GM23248 (cell line): Measurements from ENCODE around the gene ERMP1. TPM values are rescaled to one million over a fixed set of nuclear protein-coding genes. Genes with fewer than 3 reads are reported as not detected.
"Not testable (repeated sequence)": the region's sequence is repeated elsewhere in the genome, so short reads cannot be mapped to it uniquely, and the experiment has no call there.

Source experiments
- DNase-seq: peaks from one replicate; pipeline ENCODE4 v3.0.0-alpha.2; 2015
- H2AFZ ChIP-seq: fragments of 200-600 bp; sonication (generic); 2 replicates; pipeline ENCODE4 v1.6.1; 2016; ENCODE audit warnings: antibody characterized with exemption
- H3F3A ChIP-seq: fragments of 200-600 bp; sonication (generic); 2 replicates; pipeline ENCODE4 v1.6.1; 2016; ENCODE audit warnings: mild to moderate bottlenecking, antibody characterized with exemption, mixed run types; ENCODE audit not compliant: insufficient read depth
- H3K27ac ChIP-seq: fragments of 200-600 bp; sonication (generic); 2 replicates; pipeline ENCODE4 v1.5.1; 2016; ENCODE audit warnings: mild to moderate bottlenecking
- H3K27me3 ChIP-seq: fragments of 200-600 bp; sonication (generic); replicated peaks from 2 replicates; pipeline ENCODE4 v1.6.1; 2016; ENCODE audit warnings: mild to moderate bottlenecking; ENCODE audit not compliant: insufficient read depth
- H3K36me3 ChIP-seq: fragments of 200-600 bp; sonication (generic); 2 replicates; pipeline ENCODE4 v1.6.1; 2016; ENCODE audit warnings: low read depth, mild to moderate bottlenecking
- H3K4me1 ChIP-seq: fragments of 200-600 bp; sonication (generic); 2 replicates; pipeline ENCODE4 v1.6.1; 2016; ENCODE audit warnings: mild to moderate bottlenecking; ENCODE audit not compliant: insufficient read depth
- H3K4me2 ChIP-seq: fragments of 200-600 bp; sonication (generic); one replicate; pipeline ENCODE4 v1.6.1; 2016; ENCODE audit warnings: mild to moderate bottlenecking; ENCODE audit not compliant: unreplicated experiment
- H3K4me3 ChIP-seq: fragments of 200-600 bp; sonication (generic); 2 replicates; pipeline ENCODE4 v1.5.1; 2016; ENCODE audit warnings: mild to moderate bottlenecking
- H3K79me2 ChIP-seq: fragments of 200-600 bp; sonication (generic); 2 replicates; pipeline ENCODE4 v1.6.1; 2016; ENCODE audit warnings: mild to moderate bottlenecking; ENCODE audit not compliant: insufficient read depth
- H3K9ac ChIP-seq: fragments of 200-600 bp; sonication (generic); 2 replicates; pipeline ENCODE4 v1.6.1; 2016; ENCODE audit warnings: mild to moderate bottlenecking
- H3K9me2 ChIP-seq: fragments of 200-600 bp; sonication (generic); 2 replicates; pipeline ENCODE4 v1.6.1; 2016; ENCODE audit warnings: mixed run types, mild to moderate bottlenecking, moderate library complexity; ENCODE audit not compliant: insufficient read depth
- H3K9me3 ChIP-seq: fragments of 200-600 bp; sonication (generic); one replicate; pipeline ENCODE4 v1.6.1; 2017; ENCODE audit warnings: low read depth
- H4K20me1 ChIP-seq: fragments of 200-600 bp; sonication (generic); 2 replicates; pipeline ENCODE4 v1.6.0; 2016; ENCODE audit not compliant: insufficient read depth
- EZH2 ChIP-seq: fragments of 200-600 bp; sonication (generic); IDR thresholded peaks from 2 replicates; pipeline ENCODE4 v1.6.1; 2018; ENCODE audit warnings: antibody characterized with exemption, mild to moderate bottlenecking; ENCODE audit not compliant: insufficient read depth, poor library complexity, severe bottlenecking
- EZH2phosphoT487 ChIP-seq: fragments of 200-600 bp; sonication (generic); IDR thresholded peaks from 2 replicates; pipeline ENCODE4 v1.6.1; 2018; ENCODE audit warnings: antibody characterized with exemption, moderate library complexity, mild to moderate bottlenecking, low read depth; ENCODE audit not compliant: insufficient read depth
- WGBS, 2 experiments: methylation state at CpG; one replicate each; pipeline ENCODE4 v1.1.6; 2015 to 2017; ENCODE audit warnings: low lambda C conversion rate in 2 of 2, low coverage in 1 of 2; ENCODE audit errors: missing lambda C conversion rate in 2 of 2; 5-methylcytosine and 5-hydroxymethylcytosine counted together
- in situ Hi-C: fragments of 300-500 bp; cut with MboI; formaldehyde crosslinking; loops from 2 replicates; pipeline ENCODE4 v1.15.0; 2020
- polyA plus RNA-seq: library from polyadenylated mRNA; unstranded; fragments of >200 nt; fragmentation: Nextera tagmentation; extraction: Ambion mirVana; gene quantifications from 2 replicates; pipeline ENCODE4 v1.2.1, GENCODE V29; 2016
- total RNA-seq: library from RNA; depleted of rRNA; stranded (reverse); fragments of >200 nt; shearing (Covaris generic); gene quantifications from 2 replicates; pipeline ENCODE4 v1.2.3, GENCODE V29; 2014; rRNA removed

ERMP1 gene, protein sequence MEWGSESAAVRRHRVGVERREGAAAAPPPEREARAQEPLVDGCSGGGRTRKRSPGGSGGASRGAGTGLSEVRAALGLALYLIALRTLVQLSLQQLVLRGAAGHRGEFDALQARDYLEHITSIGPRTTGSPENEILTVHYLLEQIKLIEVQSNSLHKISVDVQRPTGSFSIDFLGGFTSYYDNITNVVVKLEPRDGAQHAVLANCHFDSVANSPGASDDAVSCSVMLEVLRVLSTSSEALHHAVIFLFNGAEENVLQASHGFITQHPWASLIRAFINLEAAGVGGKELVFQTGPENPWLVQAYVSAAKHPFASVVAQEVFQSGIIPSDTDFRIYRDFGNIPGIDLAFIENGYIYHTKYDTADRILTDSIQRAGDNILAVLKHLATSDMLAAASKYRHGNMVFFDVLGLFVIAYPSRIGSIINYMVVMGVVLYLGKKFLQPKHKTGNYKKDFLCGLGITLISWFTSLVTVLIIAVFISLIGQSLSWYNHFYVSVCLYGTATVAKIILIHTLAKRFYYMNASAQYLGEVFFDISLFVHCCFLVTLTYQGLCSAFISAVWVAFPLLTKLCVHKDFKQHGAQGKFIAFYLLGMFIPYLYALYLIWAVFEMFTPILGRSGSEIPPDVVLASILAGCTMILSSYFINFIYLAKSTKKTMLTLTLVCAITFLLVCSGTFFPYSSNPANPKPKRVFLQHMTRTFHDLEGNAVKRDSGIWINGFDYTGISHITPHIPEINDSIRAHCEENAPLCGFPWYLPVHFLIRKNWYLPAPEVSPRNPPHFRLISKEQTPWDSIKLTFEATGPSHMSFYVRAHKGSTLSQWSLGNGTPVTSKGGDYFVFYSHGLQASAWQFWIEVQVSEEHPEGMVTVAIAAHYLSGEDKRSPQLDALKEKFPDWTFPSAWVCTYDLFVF
- total RNA-seq: 8.4 and 10.5 TPM in 2 replicates
- 2.6 TPM in 2 replicates for polyA plus RNA-seq

DNA sequence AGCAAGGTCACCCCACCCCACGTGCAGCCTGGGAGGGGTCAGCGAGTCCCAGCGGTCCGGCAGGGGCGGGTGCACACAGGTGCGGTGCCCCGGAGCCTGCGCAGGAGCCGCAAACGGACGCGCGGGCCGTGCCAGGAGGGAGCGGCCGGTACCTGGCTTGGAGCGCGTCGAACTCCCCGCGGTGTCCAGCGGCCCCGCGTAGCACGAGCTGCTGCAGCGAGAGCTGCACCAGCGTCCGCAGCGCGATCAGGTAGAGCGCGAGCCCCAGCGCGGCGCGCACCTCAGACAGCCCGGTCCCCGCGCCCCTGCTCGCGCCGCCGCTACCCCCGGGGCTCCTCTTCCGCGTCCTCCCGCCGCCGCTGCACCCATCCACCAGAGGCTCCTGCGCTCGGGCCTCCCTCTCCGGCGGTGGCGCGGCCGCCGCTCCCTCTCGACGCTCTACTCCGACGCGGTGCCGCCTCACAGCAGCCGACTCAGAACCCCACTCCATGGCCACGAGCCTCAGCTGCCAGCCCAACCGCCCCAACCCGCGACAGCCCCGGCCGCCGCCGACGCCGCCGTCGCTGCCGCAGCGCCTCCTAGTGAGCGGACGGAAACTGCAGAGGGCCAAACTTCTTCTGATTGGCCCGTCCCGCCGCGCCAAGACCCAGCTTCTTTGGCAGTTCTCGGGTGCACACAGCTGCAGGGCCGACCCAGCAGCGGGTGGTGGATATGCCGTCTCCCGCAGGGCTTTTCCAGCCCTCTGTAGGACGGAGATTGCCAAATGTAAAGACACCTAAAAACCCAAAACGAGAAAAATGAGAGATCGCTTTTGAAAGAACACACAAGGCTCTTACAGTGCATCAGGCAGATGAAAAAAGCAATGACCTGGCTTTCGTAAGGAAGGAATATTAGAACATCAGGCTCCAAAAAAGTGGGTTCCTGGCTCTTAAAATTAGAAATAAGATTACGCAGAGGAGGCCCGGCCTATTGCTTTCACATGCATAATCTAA, at the start of gene ERMP1:
Gene ERMP1, minus strand, starts transcription at position 580 of the 992 bp plus-strand sequence. Its CDS starts 90 bp downstream, at position 490.
- Histone ChIP-seq H2AFZ (peak within 1 kb of the TSS; percentile 93), H3K4me3 (peak within 1 kb of the TSS; percentile 72), H3K36me3 (no peaks in the 10 kb centered on the region), H3K9me2 (no peaks in the 10 kb centered on the region), H3K27ac (no peak within 1 kb of the TSS), H3K27me3 (no peaks in the 10 kb centered on the region), H3F3A (no peaks in the 10 kb centered on the region), H3K4me1 (peaks cover 11% of the 10 kb centered on the region; the same call in 1 of the 2 replicates), H4K20me1 (no peaks in the 10 kb centered on the region), H3K9ac (peak within 1 kb of the TSS; percentile 52), H3K4me2 (peak within 1 kb of the TSS; percentile 78), H3K79me2 (no peaks in the 10 kb centered on the region), H3K9me3 (no peaks in the 10 kb centered on the region)
- TF ChIP-seq EZH2: no peak
- in situ Hi-C loops: no loop called here
- peak; percentile 91 for DNase-seq
- 1% methylated on average over 78 to 85 of the region's 95 CpGs for WGBS, 2 experiments

DNA sequence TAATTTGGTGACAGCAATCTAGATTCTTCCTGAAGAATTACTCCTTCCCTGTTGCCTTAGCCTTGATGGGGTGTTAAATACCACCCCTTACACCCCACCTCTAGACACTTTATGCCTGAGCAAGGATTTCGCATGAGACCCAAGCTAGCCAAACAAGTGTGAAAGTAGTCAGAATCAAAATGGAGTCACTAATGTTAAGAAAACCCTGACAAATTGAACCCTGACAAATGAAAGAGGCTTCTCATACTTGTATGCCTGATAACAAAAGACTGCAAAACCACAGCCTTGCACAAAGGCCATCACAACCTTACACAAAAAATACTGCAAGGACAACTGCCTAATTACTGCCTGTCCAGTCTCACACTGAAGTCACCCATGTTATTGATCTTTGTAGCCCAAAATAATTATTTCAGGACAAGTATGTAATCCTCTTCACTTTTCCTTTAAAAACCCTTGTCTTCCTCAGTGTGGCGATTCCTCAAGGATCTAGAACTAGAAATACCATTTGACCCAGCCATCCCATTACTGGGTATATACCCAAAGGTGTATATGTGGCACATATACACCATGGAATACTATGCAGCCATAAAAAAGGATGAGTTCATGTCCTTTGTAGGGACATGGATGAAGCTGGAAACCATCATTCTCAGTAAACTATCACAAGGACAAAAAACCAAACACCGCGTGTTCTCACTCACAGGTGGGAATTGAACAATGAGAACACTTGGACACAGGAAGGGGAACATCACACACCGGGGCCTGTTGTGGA, 49.5 kb upstream of the ERMP1 start:
- H4K20me1 ChIP-seq, H3K27me3 ChIP-seq, H3K36me3 ChIP-seq, H3K9me3 ChIP-seq, H3K9ac ChIP-seq, H3K79me2 ChIP-seq, H3K4me3 ChIP-seq, H3K9me2 ChIP-seq, H3K27ac ChIP-seq, H3F3A ChIP-seq, DNase-seq, in situ Hi-C loops, H3K4me2 ChIP-seq, H2AFZ ChIP-seq: not testable (repeated sequence)
- H3K4me1 ChIP-seq: peaks cover 16% of the 10 kb centered on the region
- 89 to 93% methylated on average over 4 to 5 of the region's 5 CpGs for WGBS, 2 experiments

DNA sequence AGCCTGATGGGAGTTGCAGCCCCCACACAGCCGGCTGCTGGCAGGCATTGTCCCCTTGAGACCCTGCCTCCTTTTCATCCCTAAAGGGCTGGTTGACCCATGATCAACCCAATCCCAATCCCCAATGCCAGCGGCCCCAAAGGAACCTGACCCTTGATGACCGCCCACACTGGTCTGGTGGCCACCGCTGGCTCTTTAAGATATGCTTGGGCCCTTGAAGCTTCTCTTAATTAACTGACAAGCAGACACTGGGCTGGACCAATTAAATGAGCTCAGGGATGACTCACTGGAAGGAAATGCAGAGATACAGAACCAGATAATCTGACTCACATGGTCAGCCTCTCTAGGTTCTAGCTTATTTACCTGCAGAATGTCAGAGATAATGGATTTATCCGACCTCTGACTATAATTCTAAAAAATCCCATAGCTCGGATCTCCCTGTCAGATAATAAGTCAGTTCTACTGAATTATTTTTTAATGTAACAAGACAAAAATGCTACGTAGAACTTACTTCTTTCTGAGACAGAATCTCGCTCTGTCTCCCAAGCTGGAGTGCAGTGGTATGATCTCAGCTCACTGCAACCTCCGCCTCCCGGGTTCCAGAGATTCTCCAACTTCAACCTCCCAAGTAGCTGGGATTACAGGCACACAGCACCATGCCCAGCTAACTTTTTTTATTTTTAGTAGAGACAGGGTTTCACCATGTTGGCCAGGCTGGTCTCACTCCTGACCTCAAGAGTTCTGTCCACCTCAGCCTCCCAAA, 46.7 kb upstream of the ERMP1 start:
- peak overlapping the region; percentile 2 for H2AFZ ChIP-seq
- H3K9me3 ChIP-seq: no peaks in the 10 kb centered on the region
- H3K27me3 ChIP-seq: no peaks in the 10 kb centered on the region
- H3K79me2 ChIP-seq: no peaks in the 10 kb centered on the region
- H3K27ac ChIP-seq: peak overlapping the region; percentile 76
- H3F3A ChIP-seq: peaks cover 3% of the 10 kb centered on the region; the same call in 1 of the 2 replicates
- no peaks in the 10 kb centered on the region for H3K36me3 ChIP-seq
- in situ Hi-C loops: no loop called here
- no peaks in the 10 kb centered on the region for H3K9me2 ChIP-seq
- H3K4me3 ChIP-seq: peak overlapping the region; percentile 44
- no peaks in the 10 kb centered on the region for H4K20me1 ChIP-seq
- peaks cover 16% of the 10 kb centered on the region for H3K4me1 ChIP-seq
- H3K9ac ChIP-seq: peak overlapping the region; percentile 9
- whole genome bisulfite sequencing, 2 experiments: 34 to 37% methylated on average over 10 of the region's 10 CpGs
- H3K4me2 ChIP-seq: peak overlapping the region; percentile 41
- TF ChIP-seq EZH2 (no peak), EZH2phosphoT487 (no peak)
- DNase-seq: peak; percentile 89
